Measurements from ENCODE around the gene ZNRF1.

Gene ZNRF1

GRCh38 chr16:75062976-75063346 lies 64.1 kb downstream of the ZNRF1 start:
- DNase-seq = no peak

DNA sequence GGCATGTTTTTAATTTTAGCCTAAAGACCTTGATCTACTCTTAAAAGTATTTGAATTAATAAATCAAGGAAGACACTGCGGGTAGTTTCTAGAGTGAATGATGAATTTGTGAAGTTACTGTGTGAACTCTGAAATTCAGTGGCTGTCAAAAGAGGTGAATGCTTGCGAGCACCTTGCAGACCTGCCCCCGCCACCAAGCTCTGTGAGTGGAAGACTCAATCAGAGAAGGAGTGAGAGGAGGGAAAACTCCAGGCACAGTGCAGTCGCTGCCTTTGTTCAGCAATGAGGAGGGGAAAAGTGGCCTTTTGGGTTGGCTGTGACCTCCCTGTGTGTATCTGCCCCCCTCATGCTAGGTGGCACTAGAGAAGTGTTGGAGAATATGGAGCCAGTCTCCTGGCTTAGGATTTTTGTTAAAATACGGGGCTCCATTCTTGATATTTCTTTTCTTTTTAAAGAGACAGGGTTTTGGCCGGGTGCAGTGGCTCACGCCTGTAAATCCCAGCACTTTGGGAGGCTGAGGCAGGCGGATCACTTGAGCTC lies 64.8 kb downstream of the ZNRF1 start:
- no peak for DNase-seq

DNA sequence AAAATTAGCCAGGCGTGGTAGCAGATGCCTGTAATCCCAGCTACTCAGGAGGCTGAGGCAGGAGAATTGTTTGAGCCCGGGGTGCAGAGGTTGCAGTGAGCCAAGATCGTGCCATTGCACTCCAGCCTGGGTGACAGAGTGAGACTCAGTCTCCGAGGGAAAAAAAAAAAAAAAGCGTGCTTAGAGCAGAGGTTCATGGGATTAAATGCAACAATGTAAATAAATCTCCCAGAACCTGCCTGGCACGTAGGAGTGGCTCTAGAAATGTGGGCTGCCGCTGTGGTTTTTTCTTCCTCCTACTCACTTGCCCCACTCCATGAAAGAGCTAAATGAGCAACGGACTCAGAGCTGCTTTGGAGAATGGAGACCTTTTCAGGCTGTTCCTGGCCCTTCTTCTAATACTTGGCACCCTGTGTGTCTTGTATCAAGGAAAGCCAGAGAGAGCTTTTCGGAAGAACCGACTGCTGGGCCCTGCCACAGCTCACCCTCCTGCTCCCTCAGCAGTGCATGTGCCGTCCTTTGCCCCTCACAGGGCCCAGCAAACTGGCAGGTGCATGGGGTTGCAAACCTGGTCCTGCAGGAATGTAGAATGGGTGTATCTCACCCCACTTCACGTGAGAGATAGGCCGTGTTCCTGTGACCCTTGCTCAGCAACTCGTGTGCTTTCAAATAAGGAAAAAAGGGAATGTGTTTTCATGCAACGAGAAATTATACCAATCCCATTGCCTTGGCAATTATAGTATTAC lies 65.8 kb downstream of the ZNRF1 start:
- DNase-seq = no peak

DNA sequence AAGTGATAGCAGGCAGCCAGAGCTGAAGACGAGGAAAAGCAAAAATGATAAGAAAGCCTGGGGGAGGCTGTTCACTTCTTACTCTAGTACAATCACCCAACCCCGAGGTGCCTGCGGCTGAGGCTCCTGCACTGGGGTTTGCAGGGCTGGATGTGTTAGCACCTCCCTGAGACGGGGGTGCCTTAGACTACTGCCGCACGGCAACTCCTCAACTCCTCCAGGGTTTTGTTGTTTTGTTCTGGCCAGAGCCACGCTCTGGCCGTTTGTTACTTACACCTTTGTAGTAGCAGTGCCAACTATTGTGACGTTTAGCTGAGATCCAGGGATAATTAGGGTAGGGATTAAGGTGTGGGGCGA lies 66.3 kb downstream of the ZNRF1 start:
- DNase-seq = no peak

GRCh38 chr16:75065521-75066149 lies 66.8 kb downstream of the ZNRF1 start:
- DNase-seq = no peak

GRCh38 chr16:75066861-75067447 lies 68.1 kb downstream of the ZNRF1 start:
- no peak for DNase-seq

- DNase-seq = no peak
These were observed 69.5 kb downstream of the ZNRF1 start for GRCh38 chr16:75068085-75069031.

DNA sequence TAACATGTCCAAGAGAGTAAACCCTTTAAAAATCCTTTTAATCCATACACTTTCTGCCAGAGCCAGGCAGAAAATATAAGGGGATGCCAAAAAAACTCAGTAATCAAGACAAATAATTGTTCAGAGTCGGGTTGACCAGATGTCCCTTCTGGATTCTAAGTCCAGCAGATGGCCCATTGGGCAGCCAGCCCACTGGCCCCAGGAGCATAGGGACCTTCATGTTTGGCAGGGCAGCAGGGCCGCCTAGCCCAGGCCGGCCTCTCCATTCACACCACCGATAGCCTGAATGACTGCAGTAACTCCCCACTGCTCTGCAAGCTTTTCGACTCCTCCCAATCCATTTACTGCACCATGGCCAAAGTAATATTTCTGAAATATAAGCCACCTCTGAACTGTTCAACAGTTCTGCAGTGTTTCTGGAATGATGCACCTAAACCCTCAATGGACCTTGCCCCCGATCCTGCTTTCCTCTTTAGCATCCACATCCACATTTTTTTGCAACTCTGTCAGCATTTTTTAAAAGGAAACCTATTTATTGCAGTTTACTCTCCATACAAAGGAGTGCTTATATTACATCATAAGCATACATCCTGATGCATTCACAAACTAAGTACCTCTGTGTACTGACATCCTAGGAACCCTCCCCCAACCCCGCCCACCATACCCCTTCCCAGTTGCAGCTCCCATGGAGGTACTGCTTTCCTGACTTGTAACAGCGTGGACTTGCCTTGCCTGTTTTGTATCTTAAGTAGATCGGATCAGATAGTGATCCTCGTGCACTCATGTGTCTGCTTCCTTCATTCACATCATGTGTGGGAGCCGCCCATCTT lies 71.4 kb downstream of the ZNRF1 start:
- no peak for DNase-seq

GRCh38 chr16:75071621-75072020 lies 72.8 kb downstream of the ZNRF1 start:
- DNase-seq = no peak

DNA sequence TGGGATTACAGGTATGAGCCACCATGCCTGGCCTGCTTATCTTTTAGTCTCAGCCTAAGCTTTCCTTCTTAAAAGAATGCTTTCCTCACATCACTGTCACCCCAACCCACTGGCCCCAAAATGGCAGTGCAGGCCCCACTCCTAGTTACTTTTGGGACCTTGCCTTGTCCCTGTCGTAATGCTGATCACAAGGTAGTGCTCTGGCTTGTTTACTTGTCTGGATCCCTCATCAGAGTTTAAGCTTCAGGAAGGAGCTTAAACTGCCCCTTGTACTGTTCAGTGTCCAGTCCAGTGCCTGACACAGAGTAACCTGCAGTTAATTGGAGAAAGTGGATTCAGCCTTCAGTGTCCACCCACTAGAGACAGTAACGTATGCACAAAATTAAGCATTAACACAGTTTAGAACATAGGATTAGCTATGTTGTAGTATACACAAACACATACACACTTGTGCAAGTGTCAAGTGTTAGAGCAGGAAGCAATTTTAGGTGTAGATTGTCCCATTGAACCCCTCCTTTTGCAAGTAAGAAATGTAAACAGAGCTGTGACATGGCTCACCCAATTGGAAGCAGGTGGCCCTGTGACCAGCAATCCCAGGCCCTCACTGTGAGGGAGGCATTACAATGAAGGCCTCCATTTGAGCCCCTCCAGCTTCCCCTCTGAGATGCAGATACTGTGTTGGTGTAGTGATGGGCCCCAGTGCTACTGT lies 73.6 kb downstream of the ZNRF1 start:
- no peak for DNase-seq

DNA sequence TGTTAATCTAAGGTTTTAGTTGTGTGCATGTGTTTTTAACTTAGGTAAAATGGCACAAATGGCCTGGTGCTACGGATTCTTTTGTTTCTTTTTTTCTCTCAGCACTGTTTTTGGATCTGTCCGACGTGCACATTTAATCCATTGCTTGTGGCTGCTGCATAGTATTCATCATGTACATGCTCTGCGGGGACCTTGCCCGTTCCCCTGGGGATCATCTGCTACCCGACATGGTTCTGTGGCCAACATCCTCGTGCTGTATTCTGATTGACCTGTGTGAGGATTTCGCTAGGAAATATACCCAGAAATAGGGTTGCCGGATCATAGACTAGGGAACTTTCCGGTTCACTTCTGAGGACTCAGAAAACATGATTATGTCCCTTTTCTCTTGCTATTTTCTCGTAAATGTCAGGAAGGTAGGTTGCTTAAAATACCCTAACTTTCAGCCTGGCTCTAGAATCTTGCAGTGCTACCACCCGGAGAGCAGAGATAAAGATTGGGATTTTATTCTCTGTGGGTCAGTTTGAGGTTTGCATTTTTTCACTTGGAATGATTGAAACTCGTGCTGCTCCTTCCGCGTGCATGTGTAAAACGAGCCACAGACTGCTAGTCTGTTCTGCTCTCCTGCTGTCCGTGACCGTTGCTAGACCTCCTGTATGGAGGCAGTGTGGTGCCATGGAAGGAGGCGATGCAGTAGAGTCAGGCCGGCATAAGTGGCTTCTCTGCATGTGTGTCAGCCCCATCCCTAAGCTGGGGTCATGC lies 74.9 kb downstream of the ZNRF1 start:
- no peak for DNase-seq

- no peak for DNase-seq
These were observed 75.5 kb downstream of the ZNRF1 start for GRCh38 chr16:75074304-75074793.

- peak; percentile 70 for DNase-seq
These were observed 76.3 kb downstream of the ZNRF1 start for GRCh38 chr16:75074920-75075687.

DNA sequence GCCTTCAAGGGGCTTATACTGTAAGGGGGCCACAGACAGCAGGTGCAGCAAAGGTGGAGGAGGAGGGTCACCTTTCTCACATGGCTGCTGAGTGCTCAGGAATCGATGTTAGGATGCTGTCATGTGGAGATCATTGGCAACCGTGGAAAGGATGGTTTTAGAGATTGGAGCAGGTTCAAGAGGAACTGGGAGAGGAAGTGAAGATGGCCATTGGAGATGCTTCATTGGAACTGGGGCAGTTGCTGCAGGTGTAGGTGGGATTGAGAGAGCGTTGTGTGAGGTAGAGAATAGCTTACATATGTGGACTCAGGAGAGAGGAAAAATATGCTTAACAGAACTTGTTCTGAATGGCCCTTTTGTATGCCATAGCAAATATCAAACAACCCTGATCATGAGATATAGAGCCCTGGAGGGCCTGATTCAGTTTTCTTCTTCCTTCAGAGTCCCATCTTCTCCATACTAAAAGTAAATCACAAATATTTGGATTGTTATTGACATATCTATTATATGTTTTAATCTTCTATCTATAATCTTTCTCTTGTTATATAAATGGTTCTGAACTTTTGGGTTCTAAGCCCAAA lies 77.0 kb downstream of the ZNRF1 start:
- peak; percentile 70 for DNase-seq

GRCh38 chr16:75078886-75079285 lies 80.1 kb downstream of the ZNRF1 start:
- no peak for DNase-seq

GRCh38 chr16:75079346-75079926 lies 80.6 kb downstream of the ZNRF1 start:
- no peak for DNase-seq

DNA sequence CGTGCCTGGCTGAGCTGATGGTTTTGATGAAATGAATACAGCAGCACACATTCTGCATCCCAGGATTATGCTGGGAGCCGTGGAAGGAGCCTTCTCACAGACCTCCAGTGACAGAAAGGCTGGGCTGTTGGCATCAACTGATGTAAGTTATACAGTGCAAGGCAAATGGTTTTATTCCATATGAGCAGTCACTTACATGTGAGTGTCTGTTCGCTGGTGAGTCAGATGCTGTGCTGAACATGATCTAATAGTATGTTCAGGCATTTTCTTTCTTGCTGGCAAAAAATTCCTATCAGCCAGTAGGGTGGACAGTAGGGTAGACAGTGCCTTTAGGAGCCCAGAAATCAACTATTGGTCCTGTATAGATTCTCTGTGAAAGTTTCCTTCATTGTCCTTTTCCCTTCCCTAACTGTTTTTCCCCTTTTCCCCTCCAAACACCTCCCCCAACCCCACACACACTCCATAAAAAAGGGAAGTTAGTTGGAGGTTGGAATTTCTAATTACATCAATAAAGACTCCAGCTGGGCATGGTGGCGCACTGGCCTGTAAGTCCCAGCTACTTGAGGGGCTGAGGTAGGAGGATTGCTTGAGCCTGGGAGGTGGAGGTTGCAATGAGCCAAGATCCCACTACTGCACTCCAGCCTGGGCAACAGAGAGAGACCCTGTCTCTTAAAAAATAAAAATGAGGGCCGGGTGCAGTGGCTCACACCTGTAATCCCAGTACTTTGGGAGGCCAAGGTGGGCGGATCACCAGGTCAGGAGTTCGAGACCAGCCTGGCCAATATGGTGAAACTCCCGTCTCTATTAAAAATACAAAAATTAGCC lies 81.6 kb downstream of the ZNRF1 start:
- DNase-seq = no peak
